Islet of Langerhans (tissue), 1 donor: ENCODE data around the gene AMIGO2.
A peak's percentile ranks its signal among the peaks of the same experiment; 100 is the strongest.

ENCODE experiments used
- FAIRE-seq: peaks from one replicate; lab custom pipeline; 2011; peaks lifted over from hg19 to GRCh38; lab: Jason Lieb, UNC

AMIGO2 gene

DNA sequence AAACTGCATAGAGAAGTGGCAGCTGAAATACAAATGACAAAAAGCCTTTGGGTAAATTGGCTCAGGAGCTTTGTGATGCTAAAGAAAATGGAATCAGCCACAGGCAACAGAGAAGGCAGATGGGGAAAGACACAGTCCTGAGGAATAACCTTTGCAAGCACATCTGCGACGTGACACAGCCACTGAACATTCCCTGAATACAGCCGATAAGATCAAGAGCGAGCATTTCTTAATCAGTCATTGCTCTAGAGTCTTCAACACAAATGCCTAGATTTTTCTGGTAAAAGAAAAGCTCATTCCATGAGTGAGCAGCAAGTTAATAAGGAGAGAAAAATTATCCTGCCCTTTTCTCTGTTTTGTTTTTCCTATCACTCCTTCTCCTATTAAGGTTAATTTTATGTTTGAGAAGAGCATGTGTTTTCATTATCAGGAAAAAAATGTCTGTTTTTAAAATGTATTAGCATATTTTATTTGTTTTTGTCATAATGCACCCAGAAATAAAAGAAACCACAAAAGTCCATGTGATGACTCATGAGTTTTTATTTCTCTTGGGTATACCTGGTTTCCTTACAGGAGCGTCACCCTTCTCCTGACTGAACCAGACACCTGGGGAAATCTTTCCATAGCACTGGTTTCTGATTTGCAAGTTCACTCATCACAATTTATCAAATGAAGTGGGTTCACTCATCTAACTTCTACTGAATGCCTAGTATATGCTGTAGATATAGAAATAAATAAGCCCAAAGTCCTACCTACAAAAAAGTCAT is 45.8 kb downstream of the AMIGO2 start:
- FAIRE-seq = no peak

GRCh38 chr12:47033081-47033480 is 46.7 kb downstream of the AMIGO2 start:
- no peak for FAIRE-seq

GRCh38 chr12:47032644-47033043 is 47.1 kb downstream of the AMIGO2 start:
- peak; percentile 94 for FAIRE-seq

DNA sequence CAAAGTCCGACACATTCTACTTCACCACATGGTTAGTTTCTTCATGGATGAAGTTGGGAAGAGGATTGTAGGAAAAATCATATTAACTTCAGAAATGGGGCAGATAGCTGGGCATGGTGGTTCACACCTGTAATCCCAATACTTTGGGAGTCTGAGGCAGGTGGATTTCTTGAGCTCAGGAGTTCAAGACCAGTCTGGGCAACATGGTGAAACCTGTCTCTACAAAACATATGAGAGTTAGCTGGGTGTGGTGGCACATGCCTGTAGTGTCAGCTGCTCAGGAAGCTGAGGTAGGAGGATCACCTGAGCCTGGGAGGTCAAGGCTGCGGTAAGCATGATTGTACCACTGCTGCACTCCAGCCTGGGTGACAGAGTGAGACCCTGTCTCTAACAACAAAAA is 49.9 kb downstream of the AMIGO2 start:
- FAIRE-seq = no peak

DNA sequence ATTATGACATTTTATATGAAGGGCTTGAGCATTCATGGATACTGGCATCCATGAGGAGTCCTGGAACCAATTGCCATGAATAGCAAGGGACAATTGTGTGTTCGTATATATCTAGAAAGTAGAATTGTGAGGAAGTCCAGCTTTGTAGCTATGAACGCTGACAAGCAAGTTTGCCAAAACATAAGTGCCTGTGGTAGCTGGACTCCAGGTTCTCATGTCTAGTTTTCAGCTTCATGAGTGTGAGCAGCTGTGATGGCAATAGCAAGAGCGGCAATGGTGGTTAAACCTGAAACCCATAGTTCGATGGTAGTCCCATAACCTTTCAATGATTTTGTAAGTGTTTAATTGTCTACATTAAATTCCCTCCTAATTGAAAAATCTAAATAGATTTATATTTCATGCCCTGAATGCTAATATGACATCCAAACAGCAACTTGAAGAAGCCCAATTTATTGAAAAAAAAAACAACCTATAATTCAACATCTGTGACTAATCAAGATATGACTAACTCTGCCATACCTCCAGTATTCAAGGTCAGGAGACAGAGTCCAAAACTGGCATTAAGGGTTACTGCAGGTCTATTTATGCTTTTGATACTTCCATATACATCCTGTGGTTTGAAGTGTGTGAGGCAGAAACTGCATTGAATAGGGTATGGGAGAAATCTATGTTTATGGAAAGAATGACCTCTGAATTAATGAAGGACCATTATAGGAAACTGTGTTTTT is 50.6 kb downstream of the AMIGO2 start:
- FAIRE-seq = no peak

DNA sequence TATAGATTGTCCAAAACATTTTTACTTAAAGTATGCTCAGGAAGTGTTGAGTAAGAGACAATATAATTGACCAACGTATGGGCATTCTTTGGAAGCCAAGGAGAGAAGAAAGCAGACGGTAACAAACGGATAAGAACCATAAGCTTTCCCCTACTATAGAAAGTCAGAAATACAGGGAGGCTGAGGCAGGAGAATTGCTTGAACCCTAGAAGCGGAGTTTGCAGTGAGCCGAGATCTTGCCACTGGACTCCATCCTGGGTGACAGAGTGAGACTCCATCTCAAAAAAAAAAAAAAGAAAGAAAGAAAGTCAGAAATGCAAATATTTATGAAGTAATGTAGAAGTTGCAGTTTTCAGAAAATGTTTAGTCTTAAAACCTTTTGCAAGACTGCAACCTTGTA is 51.6 kb downstream of the AMIGO2 start:
- FAIRE-seq = no peak
